WTC11 (cell line): ENCODE results near the gene GAB2. TPM values are rescaled to one million over a fixed set of nuclear protein-coding genes. Genes with fewer than 3 reads are reported as not detected.

Experiments
- ATAC-seq: fragments of 200-7000 bp; cut with Tn5 transposase; 2 replicates; pipeline ENCODE4 v1.10.0; 2021; ENCODE audit warnings: mild to moderate bottlenecking, moderate library complexity
- CTCF ChIA-PET: fragments of 300-600 bp; sonication (Branson Sonifier 250); formaldehyde crosslinking; loops from one replicate; lab custom pipeline; 2021; ENCODE audit warnings: antibody characterized with exemption; lab: Charles Lee
- POLR2A ChIA-PET: fragments of 350-600 bp; sonication (Branson Sonifier 250); formaldehyde crosslinking; loops from one replicate; lab custom pipeline; 2021; ENCODE audit warnings: antibody characterized with exemption; lab: Charles Lee
- DNase-seq: peaks from one replicate; pipeline ENCODE4 v3.0.0; 2021; ENCODE audit warnings: low spot score
- H3K27ac Mint-ChIP-seq: 2 replicates; pipeline ENCODE4 v1.8.0; 2021; ENCODE audit warnings: mixed read lengths
- H3K27me3 Mint-ChIP-seq: 2 replicates; pipeline ENCODE4 v1.8.0; 2021; ENCODE audit warnings: low read depth, mild to moderate bottlenecking, moderate library complexity, mixed read lengths
- H3K36me3 Mint-ChIP-seq: 2 replicates; pipeline ENCODE4 v1.8.0; 2021; ENCODE audit warnings: mixed read lengths
- H3K4me1 Mint-ChIP-seq: 2 replicates; pipeline ENCODE4 v1.8.0; 2022; ENCODE audit warnings: mixed read lengths
- H3K4me3 Mint-ChIP-seq: 2 replicates; pipeline ENCODE4 v1.8.0; 2021; ENCODE audit warnings: mild to moderate bottlenecking, moderate library complexity, mixed read lengths
- H3K9me3 Mint-ChIP-seq: 2 replicates; pipeline ENCODE4 v1.8.0; 2021; ENCODE audit warnings: mixed read lengths
- AFF4 ChIP-seq: sonication (generic); formaldehyde crosslinking; IDR thresholded peaks from 2 replicates; pipeline ENCODE4 v1.8.1; 2023; ENCODE audit warnings: mild to moderate bottlenecking, missing genetic modification reagents, borderline replicate concordance
- ARID4B ChIP-seq: sonication (generic); formaldehyde crosslinking; IDR thresholded peaks from 2 replicates; pipeline ENCODE4 v1.8.0; 2023; ENCODE audit warnings: missing genetic modification reagents, mild to moderate bottlenecking, borderline replicate concordance
- FOXP1 ChIP-seq: sonication (generic); formaldehyde crosslinking; IDR thresholded peaks from 2 replicates; pipeline ENCODE4 v1.8.0; 2022; ENCODE audit warnings: missing genetic modification reagents, mild to moderate bottlenecking, moderate library complexity, borderline replicate concordance
- GTF2I ChIP-seq: fragments of 250-450 bp; sonication (Bioruptor Pico); conservative IDR thresholded peaks from 2 replicates; pipeline ENCODE4 v1.4.0; 2021; ENCODE audit warnings: mild to moderate bottlenecking
- KAT7 ChIP-seq: sonication (generic); formaldehyde crosslinking; IDR thresholded peaks from 2 replicates; pipeline ENCODE4 v1.8.1; 2023; ENCODE audit warnings: missing genetic modification reagents, mild to moderate bottlenecking, borderline replicate concordance
- MAX ChIP-seq: sonication (generic); formaldehyde crosslinking; IDR thresholded peaks from 2 replicates; pipeline ENCODE4 v1.8.0; 2022; ENCODE audit warnings: mild to moderate bottlenecking, missing genetic modification reagents
- NFATC4 ChIP-seq: fragments of 250-450 bp; sonication (Bioruptor Pico); IDR thresholded peaks from 2 replicates; pipeline ENCODE4 v1.9.0; 2021; ENCODE audit warnings: mild to moderate bottlenecking
- NFE2L1 ChIP-seq: sonication (generic); formaldehyde crosslinking; IDR thresholded peaks from 2 replicates; pipeline ENCODE4 v1.8.1; 2023; ENCODE audit warnings: missing genetic modification reagents
- OVOL2 ChIP-seq: fragments of 250-450 bp; sonication (Bioruptor Pico); IDR thresholded peaks from 2 replicates; pipeline ENCODE4 v1.9.0; 2021; ENCODE audit warnings: mild to moderate bottlenecking, borderline replicate concordance
- RELA ChIP-seq: sonication (generic); formaldehyde crosslinking; IDR thresholded peaks from 2 replicates; pipeline ENCODE4 v1.8.1; 2022; ENCODE audit warnings: missing genetic modification reagents, mild to moderate bottlenecking, borderline replicate concordance
- ZNF121 ChIP-seq: sonication (generic); formaldehyde crosslinking; IDR thresholded peaks from 2 replicates; pipeline ENCODE4 v1.8.0; 2023; ENCODE audit warnings: missing genetic modification reagents
- ZNF263 ChIP-seq: sonication (generic); formaldehyde crosslinking; IDR thresholded peaks from 2 replicates; pipeline ENCODE4 v1.8.1; 2022; ENCODE audit warnings: low read depth, mild to moderate bottlenecking, moderate library complexity, missing genetic modification reagents
- total RNA-seq: library from RNA; stranded (reverse); gene quantifications from 3 replicates; pipeline ENCODE4 v1.2.3, GENCODE V29; 2021
- TF ChIP-seq, protein P1 (sequence below): sonication (generic); formaldehyde crosslinking; IDR thresholded peaks from 2 replicates; pipeline ENCODE4 v1.8.1; 2022; ENCODE audit warnings: low read depth, missing genetic modification reagents, borderline replicate concordance
- TF ChIP-seq, protein P2 (sequence below): sonication (generic); formaldehyde crosslinking; IDR thresholded peaks from 2 replicates; pipeline ENCODE4 v1.8.1; 2022; ENCODE audit warnings: missing genetic modification reagents, borderline replicate concordance
- TF ChIP-seq, protein P3 (sequence below): fragments of 200-600 bp; IDR thresholded peaks from 2 replicates; pipeline ENCODE4 v1.8.0; 2022; ENCODE audit warnings: antibody characterized with exemption
- TF ChIP-seq, protein P4 (sequence below): sonication (generic); formaldehyde crosslinking; IDR thresholded peaks from 2 replicates; pipeline ENCODE4 v1.8.1; 2022; ENCODE audit warnings: mild to moderate bottlenecking, missing genetic modification reagents, moderate library complexity, borderline replicate concordance

GAB2 gene
- total RNA-seq, 1 experiment from 2014 or later: 10.6 TPM

DNA sequence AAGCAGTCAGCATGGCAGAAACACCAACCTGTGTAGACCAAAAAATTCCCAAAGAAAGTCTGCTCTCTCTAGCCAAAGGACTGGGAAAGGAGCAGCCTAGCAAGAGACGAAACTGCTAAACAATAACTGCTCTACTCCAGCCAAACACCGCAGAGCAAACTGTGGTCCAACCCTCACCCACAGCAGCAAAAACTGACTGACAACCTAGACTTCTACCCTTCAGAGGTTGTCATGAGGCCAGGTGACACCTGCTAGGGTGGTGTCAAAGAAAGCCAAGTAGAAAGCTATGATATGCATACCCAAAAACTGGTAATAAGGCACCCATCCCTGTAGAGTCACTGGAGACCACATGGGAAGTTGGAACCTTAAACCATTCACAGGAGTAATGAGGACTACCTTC is 11.8 kb downstream of the GAB2 start (continued):
- TF ChIP-seq AFF4 (CRISPR knock-in tag): no peak
- no peak for TF ChIP-seq GTF2I (CRISPR knock-in tag)
- no peak for TF ChIP-seq ZNF263 (CRISPR knock-in tag)
- TF ChIP-seq, all 79 proteins: peak for 0

DNA sequence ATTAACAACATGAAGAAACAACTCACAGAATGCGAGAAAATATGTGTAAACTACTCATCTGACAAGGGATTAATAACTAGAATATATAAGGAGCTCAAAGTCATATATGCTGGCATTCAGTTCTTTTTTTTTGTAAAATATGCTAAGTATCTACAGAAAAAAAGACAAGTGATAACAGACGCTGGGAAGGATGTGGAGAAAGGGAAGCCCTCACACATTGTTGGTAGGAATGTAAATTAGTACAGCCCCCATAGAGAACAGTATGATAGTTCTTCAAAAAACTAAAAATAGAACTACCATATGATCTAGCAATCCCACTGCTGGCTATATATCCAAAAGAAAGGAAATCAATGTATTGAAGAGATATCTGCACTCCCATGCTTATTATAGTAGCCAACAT is 13.8 kb downstream of the GAB2 start:
- DNase-seq (no peak), ATAC-seq (no peak)
- POLR2A ChIA-PET: no interaction called here
- TF ChIP-seq NFE2L1 (CRISPR knock-in tag) (no peak), FOXP1 (CRISPR knock-in tag) (no peak), ARID4B (CRISPR knock-in tag) (no peak), MAX (no peak), OVOL2 (no peak)
- TF ChIP-seq, protein P1, sequence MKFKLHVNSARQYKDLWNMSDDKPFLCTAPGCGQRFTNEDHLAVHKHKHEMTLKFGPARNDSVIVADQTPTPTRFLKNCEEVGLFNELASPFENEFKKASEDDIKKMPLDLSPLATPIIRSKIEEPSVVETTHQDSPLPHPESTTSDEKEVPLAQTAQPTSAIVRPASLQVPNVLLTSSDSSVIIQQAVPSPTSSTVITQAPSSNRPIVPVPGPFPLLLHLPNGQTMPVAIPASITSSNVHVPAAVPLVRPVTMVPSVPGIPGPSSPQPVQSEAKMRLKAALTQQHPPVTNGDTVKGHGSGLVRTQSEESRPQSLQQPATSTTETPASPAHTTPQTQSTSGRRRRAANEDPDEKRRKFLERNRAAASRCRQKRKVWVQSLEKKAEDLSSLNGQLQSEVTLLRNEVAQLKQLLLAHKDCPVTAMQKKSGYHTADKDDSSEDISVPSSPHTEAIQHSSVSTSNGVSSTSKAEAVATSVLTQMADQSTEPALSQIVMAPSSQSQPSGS (CRISPR knock-in tag): no peak
- TF ChIP-seq, protein P2, sequence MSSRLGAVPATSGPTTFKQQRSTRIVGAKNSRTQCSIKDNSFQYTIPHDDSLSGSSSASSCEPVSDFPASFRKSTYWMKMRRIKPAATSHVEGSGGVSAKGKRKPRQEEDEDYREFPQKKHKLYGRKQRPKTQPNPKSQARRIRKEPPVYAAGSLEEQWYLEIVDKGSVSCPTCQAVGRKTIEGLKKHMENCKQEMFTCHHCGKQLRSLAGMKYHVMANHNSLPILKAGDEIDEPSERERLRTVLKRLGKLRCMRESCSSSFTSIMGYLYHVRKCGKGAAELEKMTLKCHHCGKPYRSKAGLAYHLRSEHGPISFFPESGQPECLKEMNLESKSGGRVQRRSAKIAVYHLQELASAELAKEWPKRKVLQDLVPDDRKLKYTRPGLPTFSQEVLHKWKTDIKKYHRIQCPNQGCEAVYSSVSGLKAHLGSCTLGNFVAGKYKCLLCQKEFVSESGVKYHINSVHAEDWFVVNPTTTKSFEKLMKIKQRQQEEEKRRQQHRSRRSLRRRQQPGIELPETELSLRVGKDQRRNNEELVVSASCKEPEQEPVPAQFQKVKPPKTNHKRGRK (CRISPR knock-in tag): no peak
- CTCF ChIA-PET: no interaction called here
- Mint-ChIP-seq H3K27ac (no peak overlapping the region), H3K9me3 (peaks cover 11% of the 10 kb centered on the region), H3K36me3 (peaks cover 5% of the 10 kb centered on the region), H3K4me3 (no peak overlapping the region), H3K27me3 (peaks cover 26% of the 10 kb centered on the region), H3K4me1 (peaks cover 18% of the 10 kb centered on the region)

DNA sequence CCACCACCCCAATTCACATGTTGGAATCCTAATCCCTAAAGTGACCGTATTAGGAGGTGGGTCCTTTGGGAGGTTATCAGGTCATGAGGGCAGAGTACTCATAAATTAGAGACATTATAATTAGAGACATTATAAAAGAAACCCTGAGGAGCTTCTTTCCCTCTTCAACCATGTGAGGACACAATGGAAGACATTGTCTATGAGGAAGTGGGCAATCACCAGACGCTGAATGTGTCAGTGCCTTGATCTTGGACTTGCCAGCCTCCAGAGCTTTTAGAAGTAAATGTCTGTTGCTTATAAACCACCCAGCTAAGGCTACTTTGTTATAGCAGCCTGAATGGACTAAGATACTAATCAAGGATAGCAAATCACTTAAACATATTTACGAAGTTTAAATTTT is 14.8 kb downstream of the GAB2 start:
- ATAC-seq: no peak
- Mint-ChIP-seq H3K27ac (no peak overlapping the region), H3K9me3 (peaks cover 6% of the 10 kb centered on the region; the same call in 1 of the 2 replicates), H3K27me3 (peaks cover 33% of the 10 kb centered on the region), H3K4me3 (no peak overlapping the region), H3K4me1 (peaks cover 23% of the 10 kb centered on the region), H3K36me3 (no peaks in the 10 kb centered on the region)
- ChIA-PET POLR2A (interaction anchor here (0.6 kb wide), 1 partner anchor 406 kb away, joined by 3 read pairs; no protein-coding TSS in a partner anchor), CTCF (no interaction called here)
- DNase-seq: no peak
- TF ChIP-seq, protein P3, sequence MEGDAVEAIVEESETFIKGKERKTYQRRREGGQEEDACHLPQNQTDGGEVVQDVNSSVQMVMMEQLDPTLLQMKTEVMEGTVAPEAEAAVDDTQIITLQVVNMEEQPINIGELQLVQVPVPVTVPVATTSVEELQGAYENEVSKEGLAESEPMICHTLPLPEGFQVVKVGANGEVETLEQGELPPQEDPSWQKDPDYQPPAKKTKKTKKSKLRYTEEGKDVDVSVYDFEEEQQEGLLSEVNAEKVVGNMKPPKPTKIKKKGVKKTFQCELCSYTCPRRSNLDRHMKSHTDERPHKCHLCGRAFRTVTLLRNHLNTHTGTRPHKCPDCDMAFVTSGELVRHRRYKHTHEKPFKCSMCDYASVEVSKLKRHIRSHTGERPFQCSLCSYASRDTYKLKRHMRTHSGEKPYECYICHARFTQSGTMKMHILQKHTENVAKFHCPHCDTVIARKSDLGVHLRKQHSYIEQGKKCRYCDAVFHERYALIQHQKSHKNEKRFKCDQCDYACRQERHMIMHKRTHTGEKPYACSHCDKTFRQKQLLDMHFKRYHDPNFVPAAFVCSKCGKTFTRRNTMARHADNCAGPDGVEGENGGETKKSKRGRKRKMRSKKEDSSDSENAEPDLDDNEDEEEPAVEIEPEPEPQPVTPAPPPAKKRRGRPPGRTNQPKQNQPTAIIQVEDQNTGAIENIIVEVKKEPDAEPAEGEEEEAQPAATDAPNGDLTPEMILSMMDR: no peak
- TF ChIP-seq NFE2L1 (CRISPR knock-in tag) (no peak), ZNF121 (CRISPR knock-in tag) (no peak), RELA (CRISPR knock-in tag) (no peak), NFATC4 (no peak), KAT7 (CRISPR knock-in tag) (no peak)
- TF ChIP-seq, protein P4, sequence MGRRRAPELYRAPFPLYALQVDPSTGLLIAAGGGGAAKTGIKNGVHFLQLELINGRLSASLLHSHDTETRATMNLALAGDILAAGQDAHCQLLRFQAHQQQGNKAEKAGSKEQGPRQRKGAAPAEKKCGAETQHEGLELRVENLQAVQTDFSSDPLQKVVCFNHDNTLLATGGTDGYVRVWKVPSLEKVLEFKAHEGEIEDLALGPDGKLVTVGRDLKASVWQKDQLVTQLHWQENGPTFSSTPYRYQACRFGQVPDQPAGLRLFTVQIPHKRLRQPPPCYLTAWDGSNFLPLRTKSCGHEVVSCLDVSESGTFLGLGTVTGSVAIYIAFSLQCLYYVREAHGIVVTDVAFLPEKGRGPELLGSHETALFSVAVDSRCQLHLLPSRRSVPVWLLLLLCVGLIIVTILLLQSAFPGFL (CRISPR knock-in tag): no peak
